HG03280 (cell line): ENCODE measurements around the gene NDUFA13.

Experiments
- ATAC-seq: cut with Tn5 transposase; IDR thresholded peaks from one replicate; pipeline ENCODE4 v1.9.1; 2021; ENCODE audit warnings: mild to moderate bottlenecking, moderate library complexity; ENCODE audit not compliant: unreplicated experiment

Gene NDUFA13

GRCh38 chr19:19566306-19566705, 50.3 kb downstream of the NDUFA13 start:
- ATAC-seq, result no peak

GRCh38 chr19:19567391-19567790, 51.4 kb downstream of the NDUFA13 start:
- ATAC-seq, result no peak

DNA sequence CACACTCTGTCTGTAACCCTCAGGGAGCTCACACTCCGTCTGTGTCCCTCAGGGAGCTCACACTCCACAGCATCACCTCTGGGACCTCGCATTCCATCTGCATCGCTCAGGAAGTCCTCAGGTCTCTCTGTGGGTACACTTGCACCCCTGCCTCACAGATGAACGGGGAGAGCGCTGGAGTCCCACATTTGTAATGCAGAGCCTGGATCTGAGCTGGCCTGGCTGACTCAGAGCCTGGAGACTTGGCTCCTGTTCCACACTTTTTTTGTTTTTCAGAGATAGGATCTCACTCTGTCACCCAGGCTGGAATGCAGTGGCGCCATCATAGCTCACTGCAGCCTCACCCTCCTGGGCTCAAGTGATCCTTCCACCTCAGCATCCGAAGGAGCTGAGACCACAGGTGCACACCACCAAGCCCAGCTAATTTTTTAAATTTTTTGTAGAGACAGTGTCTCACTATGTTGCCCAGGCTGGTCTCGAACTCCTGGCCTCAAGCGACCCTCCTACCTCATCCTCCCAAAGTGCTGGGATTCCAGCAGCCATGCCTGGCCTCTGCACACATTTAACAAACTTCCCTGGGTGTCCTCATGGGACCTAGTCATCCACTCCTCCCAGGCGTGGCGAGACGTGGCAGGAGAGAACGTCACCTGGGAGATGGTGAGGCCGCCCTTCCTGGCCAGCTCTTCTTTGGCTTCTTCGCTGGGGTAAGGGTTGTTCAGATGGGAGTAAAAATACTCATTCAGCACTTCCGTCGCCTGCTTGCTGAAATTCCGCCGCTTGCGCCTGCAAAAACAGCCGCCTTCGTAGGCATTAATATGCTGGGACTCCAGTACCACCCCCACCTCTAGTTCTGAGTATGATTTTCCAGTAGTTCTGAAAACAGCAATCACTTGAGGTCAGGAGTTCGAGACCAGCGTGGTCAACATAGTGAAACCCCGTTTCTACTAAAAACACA, 53.1 kb downstream of the NDUFA13 start:
- ATAC-seq, result no peak

- no peak for ATAC-seq
Observed at GRCh38 chr19:19570571-19570970, 54.5 kb downstream of the NDUFA13 start.

DNA sequence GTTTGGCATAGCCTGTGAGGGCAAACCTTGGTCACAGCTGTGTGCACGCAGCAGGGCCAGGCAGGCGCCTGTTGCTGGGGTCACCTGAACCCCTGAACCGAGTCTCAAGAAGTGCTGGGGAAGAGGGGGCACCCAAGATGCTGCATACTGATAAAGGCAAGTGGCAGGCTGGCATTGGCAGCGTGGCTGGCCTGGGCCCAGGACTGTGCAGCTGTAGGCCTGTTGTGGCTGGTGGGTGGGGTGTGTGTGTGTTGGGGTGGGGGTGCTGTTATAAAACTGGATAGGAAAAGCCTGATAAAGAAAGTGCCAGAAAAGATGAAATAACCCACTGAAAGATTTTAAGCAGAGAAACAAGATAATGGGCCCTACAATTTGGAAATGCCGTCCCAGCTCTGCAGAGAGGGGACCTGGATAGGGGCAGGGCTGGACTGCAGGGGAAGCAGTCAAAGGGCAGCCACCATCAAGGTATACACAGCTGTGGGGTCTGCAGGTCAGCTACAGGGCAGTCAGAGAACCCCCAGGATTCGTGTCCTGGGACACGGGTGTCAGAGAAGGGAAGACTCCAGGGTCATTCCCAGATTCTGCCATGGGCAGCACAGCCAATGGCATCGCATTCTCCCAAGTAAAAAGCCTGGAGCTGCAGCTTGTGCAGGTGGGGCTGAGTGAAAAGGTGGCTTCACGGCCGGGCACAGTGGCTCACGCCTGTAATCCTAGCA, 55.2 kb downstream of the NDUFA13 start:
- ATAC-seq, result no peak

DNA sequence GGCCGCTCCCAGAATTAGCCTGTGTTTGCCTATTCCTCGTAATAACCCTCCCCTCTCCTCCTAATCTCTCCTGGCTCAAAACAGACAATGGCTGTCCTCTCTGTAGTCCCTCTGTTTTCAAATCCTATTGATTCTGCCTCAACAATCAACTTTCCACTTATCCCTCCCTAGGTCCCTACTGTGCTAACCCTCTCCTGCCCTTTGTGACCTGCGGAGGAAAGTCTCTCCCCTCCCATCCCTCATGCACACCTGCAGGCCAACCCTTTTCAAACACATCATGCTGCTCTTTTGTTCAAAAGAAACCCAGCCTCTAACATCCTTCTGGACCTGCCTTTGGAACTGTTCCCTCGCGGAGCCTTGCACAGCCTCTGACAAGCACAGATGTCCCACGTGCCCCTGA, 59.4 kb downstream of the NDUFA13 start:
- no peak for ATAC-seq
